Measurements from ENCODE around the gene PDCD1.

DNA sequence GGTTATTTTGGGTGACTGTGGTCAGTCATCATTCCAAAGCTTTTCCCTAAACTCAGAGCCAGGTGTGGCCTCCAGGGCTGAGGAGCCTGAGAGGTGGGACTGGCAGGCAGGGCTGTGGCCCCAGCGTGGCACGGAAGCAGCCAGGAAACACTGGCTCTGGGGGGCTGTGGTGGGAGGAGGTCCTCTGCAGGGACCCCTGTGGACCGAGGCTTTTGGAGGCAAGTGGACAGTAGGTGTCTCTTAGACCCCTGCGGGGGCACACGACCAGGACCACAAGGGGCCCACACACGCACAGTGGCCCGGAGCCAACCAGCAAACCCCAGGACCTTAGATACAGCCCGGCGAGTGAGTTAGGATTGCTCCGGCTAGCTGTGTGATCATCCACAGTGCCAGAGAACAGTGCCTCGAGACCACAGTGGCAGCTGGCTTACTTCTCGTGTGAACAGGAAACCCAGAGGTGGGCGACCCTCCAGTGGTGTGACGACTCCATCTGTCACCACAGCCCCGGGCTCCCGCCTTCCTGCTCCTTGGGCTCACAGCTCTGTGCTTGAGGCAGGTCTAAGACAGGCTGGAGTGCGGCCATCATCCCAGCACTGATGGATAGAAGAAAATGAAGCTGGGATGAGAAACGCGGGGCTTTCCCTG is 9.2 kb upstream of the PDCD1 start:
- no peak for TF ChIP-seq EZH2 (IDR thresholded peaks at IDR 0.05; ENCODE audit: insufficient read depth, poor library complexity, severe bottlenecking)
- TF ChIP-seq EZH2phosphoT487 (IDR thresholded peaks at IDR 0.05; ENCODE audit: insufficient read depth, low read depth): no peak
